HG03095 (cell line): ENCODE data around the gene GYPC.
"Not testable (repeated sequence)": the region's sequence is repeated elsewhere in the genome, so short reads cannot be mapped to it uniquely, and the experiment has no call there.

ENCODE experiments used
- ATAC-seq: cut with Tn5 transposase; IDR thresholded peaks from one replicate; pipeline ENCODE4 v1.9.1; 2021; ENCODE audit warnings: moderate library complexity; ENCODE audit not compliant: unreplicated experiment

GYPC gene

GRCh38 chr2:126668254-126668653 is 12.3 kb downstream of the GYPC start:
- no peak for ATAC-seq

GRCh38 chr2:126669772-126670171 is 13.8 kb downstream of the GYPC start:
- no peak for ATAC-seq

DNA sequence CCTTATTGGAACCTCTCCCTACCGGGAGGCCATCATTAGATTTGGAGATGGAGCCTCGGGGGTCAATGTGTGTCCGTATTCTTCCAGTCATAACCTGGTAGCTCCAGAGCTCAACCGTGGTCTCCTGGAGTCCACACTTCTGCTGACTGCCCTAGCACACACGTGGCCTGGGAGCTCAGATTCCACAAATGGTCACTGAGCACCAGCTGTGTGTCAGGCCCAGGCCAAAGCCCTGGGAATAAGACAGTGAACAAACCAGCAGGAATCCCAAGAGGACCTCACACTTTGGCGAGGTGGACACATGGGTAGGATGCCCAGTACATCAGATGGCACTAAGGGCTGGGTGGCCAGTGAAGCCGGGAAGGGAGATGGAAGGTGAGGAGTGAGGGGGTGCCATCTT is 15.5 kb downstream of the GYPC start:
- no peak for ATAC-seq

DNA sequence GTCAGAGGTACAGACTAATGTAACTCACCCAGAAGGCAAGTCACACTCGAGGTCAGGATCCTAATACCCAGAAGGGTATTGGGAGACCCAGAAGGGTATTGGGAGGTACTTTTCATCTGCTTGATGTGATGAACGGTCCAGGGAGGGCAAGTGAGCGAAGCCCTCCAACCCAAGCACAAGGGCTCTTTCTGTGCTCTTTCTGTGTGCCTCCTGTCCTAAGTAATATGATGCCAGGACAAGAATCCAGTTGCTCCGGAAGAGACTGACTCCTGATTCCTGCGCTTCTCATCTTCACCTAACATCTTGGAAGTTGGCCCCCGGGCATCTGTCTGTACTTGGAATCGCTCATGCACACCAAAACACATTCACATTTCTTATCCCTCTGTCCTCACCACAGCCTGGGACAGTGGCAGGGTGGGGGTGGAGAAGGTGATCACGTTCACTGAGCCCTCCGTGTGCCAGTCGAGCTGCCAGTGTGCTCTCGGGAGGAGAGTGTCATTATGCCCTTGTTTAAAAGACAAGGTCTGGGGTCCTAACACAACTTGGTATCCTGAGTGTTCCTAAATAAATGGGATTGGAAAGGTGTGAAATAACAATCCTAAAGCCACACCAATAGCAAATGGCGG is 17.1 kb downstream of the GYPC start:
- no peak for ATAC-seq

DNA sequence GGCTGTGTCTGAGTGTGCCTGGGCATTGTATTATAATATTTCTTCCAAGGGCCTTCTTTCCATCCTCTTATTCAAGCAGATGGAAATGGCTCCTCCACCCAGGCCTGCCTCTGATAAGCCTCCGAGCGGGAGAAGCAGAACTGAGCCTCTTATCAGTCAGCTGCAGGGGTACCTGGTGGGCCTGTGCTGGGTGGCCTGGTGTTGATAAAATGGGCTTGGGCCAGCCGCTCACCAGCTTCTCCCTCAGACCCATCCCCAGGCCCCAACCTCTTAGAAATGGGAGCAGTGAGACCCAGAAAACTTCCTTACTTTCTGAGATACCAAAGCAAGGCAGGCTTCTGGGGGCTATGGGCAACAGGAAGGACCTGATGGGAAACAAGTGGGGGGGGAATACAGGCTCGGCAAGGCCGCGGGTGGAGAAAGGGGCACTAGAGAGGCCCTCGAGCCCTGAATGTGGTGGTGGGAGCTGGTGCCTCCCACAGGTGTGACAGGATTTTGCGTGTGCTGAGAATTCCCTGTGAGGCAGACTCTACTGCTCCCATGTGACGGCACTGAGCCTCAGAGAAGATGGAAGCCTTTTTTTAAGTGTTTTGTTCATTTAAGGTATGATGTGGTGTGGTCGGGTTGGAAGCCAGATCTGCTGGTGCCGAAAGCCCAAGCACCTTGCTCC is 18.3 kb downstream of the GYPC start:
- ATAC-seq, result no peak

- no peak for ATAC-seq
Measured at GRCh38 chr2:126675637-126676036, 19.7 kb downstream of the GYPC start.

- no peak for ATAC-seq
Measured at GRCh38 chr2:126676221-126677175, 20.5 kb downstream of the GYPC start.

- ATAC-seq, result no peak
Measured at GRCh38 chr2:126677176-126677538, 21.2 kb downstream of the GYPC start.

- no peak for ATAC-seq
Measured at GRCh38 chr2:126678269-126679065, 22.5 kb downstream of the GYPC start.

- ATAC-seq, result no peak
Measured at GRCh38 chr2:126679094-126679713, 23.2 kb downstream of the GYPC start.

DNA sequence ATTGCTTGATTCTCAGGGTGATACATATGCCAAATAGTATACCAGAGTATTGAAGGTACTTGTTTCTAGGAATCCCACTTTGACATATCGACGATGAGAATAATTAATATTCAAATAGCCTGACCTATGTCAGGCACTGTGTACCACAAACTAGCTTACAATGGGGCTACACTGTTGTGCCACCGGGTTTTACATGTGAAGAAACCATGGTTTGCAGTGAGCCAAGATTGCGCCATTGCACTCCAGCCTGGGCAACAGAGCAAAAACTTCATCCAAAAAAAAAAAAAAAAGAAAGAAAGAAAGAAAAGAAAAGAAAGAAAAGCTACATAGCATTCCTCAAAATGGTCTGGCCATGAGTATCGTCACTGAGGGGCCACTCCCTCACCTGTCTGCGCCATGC is 25.5 kb downstream of the GYPC start:
- ATAC-seq, result no peak

DNA sequence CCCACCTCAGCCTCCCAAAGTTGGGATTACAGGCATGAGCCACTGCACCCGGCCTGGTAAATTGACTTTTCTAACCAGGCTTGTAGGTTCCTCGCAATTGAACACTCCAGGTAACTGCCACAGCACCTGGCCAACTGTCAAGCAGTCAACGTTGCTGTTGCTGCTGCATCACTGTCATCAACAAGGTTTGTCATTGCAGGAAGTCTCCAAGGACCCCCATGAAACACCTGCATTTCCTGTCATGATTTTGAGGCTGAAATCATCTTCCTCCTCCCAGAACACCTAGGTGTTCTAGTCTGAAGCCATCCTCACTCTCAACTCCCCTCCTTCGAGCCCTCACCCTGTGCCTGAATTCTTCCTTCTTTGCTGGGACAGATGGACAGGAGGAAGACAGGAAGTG is 29.7 kb downstream of the GYPC start:
- ATAC-seq, result no peak

GRCh38 chr2:126686286-126686685 is 30.3 kb downstream of the GYPC start:
- no peak for ATAC-seq

- ATAC-seq, result no peak
Measured at GRCh38 chr2:126686841-126687485, 31.0 kb downstream of the GYPC start.

DNA sequence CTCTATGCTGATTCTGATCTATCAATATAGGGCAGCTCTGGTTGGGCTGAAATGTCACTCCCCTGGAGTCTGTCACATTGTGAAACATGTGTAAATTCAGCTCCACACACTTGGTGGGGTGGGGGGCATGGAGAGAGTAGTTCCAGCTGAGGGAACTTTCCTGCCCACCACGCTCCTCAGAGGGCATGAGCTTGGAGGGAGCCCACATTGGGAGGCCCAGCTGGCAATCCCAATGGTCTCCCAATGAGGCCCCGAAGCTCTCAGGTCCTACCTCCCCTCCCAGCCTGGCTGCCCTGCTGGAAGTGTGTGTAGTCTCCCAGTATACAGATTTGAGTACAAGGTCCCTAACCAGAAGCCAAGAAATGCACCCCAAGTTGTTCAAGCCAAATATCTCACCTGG is 31.5 kb downstream of the GYPC start:
- no peak for ATAC-seq

DNA sequence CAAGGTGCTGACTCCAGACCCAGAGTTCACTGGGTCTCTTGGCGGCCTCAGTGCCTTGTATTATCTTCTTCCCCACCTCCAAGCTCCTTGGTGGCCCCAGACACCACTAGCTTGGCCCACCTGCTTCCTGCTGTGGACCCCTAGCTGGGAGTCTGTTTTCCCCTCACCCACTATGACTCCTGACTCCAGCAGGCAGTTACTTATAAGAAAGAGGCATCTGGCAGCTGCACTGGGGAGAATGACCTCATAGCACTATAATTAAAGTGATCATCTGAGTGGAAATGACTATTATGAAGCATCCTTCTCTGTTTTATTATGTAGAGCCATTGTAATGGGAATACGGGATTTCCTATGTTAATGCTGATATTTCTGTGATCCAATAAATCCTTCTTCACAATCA is 32.6 kb downstream of the GYPC start:
- not testable (repeated sequence) for ATAC-seq

DNA sequence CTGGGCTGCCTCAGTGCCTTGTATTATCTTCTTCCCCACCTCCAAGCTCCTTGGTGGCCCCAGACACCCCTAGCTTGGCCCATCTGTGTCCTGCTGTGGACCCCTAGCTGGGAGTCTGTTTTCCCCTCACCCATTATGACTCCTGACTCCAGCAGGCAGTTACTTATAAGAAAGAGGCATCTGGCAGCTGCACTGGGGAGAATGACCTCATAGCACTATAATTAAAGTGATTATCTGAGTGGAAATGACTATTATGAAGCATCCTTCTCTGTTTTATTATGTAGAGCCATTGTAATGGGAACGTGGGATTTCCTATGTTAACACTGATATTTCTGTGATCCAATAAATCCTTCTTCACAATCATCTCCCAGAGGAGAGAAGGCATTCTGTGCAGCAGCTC is 36.3 kb downstream of the GYPC start:
- ATAC-seq, result not testable (repeated sequence)

GRCh38 chr2:126692934-126693592 is 37.1 kb downstream of the GYPC start:
- ATAC-seq, result not testable (repeated sequence)
